HG03060 (cell line): ENCODE results near the gene SSBP3.
"Not testable (repeated sequence)": the region's sequence is repeated elsewhere in the genome, so short reads cannot be mapped to it uniquely, and the experiment has no call there.

Experiments used
- ATAC-seq: cut with Tn5 transposase; IDR thresholded peaks from one replicate; pipeline ENCODE4 v1.9.1; 2021; ENCODE audit warnings: low read depth, moderate number of reproducible peaks; ENCODE audit not compliant: unreplicated experiment

Gene SSBP3

DNA sequence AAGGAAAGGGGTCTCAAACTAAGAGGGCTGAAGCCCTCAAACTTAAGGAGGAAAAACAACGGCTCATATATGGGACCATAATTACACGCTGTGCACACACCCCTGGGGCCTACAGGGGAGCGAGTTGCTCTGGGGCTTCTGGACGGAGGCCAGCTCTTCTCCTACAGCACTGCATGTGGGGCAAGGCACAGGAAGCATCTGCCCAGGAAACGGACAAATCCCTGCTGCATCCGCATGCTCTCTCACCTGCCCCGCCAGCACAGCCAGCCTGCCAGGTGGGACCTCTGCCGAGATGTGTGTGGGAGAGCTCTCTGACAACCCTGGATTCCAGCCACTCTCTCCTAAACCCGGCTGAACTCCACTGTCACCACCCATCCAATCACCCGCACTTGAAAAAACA is 152.1 kb downstream of the SSBP3 start:
- no peak for ATAC-seq

DNA sequence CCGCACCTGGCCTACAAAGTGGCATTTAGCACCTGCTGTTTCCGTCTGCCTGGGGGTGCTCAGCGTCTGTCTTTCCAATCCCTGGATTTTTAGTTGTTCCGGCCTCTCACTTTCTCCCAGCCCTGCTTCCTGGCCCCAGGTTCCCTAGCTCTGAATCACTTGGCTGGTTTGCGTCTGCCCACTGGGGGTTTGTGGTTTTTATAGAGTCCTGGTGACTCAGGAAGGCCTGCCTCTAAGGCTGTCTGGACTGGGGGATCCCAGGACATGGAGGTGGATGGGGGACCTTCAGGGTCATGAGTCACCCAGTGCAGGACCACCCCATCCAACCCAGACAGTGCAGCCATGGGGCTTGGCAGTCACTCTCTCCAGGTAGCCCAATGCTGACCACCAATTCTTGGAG is 152.7 kb downstream of the SSBP3 start:
- ATAC-seq, result no peak

DNA sequence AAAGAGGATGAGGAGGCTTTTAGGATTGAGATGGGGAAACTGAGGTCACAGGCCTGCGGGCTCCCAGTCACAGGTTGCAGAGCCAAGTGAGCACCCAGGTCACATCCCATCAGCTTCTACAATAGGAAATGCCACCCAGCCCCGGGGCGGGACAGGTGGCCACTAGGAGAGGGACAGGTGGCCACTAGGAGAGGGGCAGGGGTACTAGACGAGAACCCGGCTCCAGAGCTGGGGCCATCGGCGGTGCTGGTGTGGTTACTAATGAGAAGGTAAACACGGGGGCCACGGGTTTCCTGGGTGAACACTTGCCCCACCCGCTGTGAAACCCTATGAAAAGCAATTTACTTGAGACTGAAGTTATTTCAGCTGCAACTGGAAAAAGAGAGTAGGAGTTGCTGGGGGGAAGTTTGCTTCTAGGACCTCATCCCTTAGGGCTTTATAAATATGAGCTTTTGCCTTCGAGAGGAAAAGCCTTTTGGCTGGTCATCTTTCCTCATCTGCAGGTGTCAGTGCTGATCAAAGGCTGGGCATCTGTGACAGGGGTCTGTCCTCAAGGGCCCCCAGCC is 153.7 kb downstream of the SSBP3 start:
- ATAC-seq, result no peak

DNA sequence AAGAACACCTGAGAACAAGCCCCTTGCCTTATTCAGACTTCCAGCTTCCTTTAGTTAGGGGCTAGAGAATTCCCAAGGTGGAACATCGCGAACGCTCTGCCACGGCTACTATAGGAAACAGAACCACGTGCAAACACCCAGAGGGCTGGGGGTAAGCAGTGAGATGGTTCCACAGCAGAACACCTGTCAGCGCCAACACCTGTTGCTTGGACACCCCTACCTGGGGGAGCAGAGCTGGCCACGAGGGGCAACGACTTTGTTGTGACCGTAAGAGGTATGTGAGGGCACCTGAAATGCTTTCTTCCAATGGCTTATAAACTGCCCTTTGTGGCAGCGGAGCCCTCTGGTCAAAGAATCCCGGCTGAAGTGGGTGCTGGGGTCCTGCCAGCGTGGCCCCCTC is 155.5 kb downstream of the SSBP3 start:
- no peak for ATAC-seq

DNA sequence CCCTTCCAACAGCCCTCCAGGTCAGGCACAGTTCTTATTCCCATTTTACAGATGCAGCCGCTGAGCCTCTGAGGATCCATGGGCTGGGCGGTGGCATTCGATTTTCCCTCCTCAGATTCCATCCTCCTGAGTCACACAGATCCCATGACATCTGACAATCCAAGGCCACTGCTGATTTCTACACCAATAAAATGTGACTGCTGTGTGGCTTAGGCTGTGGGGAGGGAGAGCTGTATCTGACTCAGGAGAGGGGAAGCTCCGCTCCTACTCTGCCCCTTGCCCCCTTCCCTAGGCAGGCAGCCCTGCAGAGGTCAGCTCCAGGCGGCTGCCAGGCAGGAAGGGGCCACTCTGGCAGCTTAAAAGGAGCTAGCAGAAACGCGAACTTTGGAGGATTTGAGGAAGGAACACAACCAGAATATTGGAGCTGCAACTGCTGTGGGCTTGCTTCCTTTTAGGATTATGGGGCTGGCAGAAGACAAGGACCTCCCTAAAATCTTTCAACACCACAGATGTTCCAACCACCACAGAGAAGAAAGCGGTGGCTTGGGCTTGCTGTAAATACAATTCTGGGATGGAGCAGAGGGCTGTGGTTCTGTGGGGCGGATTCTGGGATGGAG is 156.3 kb downstream of the SSBP3 start:
- no peak for ATAC-seq

DNA sequence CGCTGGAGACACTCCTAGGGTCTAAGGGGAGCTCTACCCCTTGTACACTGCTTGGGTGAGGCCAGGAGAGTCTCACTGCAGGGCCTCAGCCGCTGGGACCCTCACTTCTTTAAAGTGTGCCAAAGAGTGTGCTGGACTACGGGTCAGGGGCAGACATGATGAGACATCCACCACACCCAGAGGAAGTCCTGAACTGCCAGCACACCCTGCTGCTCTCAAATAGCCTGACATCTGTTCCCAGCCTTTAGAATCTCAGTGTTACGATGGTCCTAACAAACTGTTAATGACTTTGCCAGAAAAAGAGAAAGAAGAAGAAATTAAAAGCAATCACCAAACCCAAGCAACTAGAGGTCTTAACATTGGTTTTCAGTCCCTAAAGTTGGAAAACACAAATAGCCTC is 157.2 kb downstream of the SSBP3 start:
- no peak for ATAC-seq

DNA sequence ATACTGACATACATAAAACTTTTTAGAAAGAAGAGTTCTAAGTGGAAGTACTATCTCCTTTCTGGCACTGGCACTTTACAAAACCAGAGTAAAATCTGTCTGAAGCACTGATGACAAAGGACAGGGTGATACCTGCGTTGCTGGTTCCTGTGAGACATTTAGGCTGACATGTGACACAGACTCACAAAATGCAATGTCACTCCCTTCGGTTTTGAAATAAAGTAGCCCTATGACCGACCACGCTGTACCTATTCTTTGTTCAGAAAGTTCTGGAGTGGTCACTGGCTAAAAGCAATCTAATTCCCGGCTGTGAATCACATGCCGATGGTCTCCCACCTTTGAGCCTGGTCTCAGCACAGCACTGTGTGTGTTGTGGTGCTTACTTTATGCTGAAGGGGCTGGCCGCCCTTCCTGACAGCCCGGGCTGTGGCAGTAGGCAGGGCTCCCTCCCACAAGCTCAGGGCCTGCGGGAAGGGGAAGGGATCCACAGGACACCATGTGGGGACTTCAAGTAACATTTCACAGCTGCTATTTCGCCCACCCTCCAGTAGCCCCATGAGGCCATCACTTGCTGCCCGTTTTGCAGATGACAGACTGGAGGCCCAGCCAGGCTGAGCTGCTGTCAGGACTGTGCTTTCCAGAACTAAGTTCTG is 158.2 kb downstream of the SSBP3 start:
- ATAC-seq, result no peak

DNA sequence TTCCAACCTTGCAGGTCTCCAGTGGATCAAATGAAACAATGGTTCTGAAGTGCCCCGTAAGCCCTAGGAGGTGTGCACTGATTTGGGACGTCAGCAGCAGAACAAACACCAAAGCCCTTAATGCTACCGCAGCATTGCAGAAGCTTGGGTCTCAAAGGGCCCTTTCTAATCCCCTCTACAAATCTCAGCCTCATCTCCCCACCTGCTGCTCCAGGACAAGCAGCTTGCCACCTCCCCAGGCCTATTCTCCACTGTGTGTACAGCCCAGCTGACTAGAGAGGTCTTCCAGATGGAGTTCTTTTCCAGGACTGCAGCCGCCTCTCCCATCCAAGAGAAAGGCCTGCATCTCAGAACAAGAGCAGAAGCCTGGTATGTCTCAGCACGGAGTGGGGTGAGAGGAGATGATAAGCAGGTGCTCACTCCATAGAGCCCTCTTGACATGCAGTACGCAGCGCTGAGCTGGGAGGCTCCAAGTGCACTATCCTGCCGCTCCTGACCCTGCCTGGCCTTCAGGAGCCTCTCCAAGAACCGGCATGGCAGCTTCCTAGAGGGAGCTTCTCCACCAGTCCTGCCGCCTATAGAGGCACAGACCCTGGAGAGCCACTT is 160.0 kb downstream of the SSBP3 start:
- ATAC-seq, result no peak

DNA sequence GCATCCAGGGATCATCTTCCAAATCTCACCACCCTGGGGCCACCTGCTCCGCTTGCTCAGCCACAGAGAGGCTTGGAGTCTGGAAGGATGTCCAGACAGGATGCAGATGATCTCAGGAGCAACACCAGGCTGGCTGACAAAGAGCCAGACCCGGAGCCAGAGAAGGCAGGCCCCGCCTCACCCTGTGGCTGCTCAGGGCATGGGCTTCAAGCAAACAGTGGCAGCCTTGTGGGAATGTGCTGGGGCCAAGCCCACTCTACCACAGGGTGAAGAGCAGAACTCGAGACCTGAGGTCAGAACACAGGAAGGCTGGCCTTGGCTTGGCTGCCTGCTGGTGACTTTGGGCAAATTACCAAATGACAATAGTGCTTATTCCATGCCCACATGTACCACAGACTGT is 160.7 kb downstream of the SSBP3 start:
- ATAC-seq, result no peak

DNA sequence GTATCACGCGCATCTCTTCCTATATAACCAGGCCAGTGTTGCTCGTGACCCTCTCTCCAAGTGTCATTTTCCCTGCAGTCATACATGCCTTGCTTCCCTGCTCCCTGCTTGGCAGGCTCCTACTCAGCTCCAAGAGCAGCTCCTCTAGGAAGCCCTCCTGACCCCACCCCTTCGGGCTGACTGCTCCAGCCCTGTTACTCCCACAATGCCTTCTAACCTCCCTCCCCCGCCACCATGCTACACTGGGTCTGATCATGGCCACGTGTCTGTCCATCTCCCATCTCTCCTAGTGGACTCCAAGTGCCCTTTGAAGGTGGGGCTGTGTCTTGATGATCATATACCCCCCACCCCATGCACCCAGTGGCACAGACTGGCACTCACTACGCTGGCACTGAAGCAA is 161.5 kb downstream of the SSBP3 start:
- ATAC-seq, result no peak

DNA sequence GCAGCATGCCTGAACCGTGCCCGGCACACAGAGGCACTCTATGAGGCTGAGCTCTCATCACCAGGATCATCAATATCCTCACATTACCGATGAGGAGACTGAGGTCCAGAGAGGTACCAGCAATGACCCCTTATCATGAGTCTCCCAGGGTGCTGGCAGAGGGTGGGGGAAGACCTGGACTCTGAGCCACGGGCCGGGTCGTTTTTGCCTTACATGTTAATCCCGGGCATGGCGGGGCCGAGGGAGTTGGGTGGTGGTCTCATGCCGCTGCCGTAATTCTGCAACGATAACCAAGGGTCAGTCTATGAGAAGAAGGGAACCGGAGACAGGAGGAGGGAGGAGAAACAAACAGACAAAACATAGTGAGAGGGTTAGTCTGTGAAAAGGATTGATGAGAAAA is 163.2 kb downstream of the SSBP3 start:
- ATAC-seq, result no peak

DNA sequence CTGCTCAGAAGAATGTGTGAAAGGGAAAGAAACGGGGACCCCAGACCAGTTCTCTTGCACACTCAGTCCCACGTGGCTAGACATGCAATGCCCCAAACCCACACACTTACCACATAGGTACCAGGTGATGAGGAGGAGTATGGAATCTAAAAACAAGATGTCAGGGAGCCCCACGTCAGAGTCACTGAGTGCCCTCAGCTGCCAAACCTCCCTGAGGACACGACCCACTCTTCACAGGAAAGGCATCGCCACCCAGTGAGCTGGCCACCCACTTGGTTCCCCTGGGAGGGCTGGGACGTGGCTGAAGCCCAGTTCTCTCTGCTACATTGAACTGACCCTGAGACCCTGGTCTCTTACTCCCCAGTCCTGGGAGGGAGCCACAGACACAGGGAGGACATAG is 164.8 kb downstream of the SSBP3 start:
- ATAC-seq, result no peak

DNA sequence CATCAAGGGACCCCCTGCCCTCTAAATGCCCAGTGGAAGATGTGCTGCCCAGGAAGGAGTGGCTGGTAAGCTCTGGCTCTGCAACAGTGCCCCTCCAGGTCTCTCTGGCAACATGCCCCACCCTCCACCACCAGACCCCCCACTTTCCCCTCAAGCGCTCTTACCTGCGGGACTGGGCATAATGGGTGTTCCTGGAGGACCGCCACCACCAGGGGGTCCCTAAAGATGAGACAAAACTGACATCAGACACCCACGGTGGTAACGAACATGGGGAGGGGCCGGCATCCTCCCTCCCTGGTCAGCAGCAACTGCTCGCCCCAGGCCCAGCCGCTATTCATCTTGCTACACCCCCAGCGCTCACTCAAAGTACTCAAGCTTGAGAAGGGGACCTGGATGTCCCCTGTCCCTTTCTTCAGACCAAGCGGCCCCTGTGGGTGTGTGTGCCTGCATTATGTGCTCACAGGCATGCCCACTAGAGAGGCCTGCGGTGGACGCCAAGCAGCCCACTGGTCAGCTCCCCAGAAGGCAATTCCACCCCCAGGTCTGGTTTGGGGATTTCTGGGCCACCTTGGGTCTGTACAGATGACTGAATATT is 165.4 kb downstream of the SSBP3 start:
- ATAC-seq, result no peak

DNA sequence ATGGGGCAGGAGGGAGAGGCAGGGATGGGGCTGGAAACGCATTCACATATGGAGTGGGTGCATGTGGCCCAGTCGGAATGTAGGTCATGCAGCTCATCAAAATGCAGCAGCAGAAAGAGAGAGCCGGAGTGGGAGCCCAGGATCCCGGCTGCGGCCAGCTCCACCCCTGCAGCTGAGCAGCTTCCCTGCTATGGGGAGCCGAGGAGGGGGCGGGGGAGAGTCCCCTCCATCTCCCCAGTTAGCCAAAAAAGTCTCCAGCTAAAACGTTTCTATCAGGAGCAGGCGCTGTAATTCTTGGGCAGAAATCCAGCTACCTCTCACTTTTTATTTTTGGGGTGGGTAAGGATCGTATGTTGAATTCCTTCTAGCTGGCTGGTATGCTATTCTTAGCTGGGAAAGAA is 166.6 kb downstream of the SSBP3 start:
- no peak for ATAC-seq

DNA sequence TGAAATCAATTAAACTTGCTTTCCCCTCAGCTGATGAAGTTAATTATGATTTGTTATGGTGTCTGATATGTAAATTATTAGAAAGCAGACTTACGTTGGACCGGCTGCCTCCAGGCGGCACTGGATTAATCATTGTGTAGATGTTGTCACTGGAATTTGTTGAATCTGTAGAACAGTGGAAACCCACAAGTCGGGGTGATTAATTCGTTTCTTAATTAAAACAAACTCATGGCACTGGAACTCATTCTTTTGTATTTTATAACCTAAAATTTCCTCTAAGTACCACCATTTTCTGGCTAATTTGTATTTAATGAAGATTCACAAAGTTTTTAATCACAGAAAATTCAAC is 167.2 kb downstream of the SSBP3 start:
- ATAC-seq, result no peak

DNA sequence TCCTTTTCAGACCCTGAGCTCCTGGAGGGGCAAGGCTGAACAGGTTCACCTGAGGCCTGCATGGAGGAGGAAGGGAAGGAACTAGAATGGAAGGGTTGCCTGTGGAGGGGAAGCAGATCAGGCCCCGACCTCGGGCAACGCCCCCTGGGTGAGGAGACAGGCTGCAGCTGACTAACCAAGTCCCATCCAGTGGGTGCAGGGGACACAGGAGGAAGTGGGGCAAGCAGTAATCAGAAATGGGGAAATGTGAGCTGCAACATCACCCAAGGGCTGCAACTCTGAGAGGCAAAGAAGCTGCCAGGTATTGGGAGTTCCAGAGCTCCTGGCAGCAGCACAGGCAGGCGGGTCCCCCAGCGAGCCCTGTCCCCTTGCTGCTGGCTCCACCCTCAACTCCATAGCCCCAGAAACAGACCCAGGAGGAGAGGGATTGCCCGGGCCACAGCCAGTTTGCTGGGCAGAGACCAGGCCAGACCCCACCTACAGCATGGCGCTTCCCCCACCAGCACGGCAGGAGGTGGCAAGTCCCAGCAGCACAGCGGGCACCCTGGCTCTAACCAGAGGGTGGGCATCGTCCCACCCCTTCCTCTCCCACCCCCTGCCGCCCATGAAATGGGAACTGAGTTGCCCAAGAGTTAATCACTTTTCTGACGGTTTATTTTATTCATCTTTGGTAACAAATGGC is 167.7 kb downstream of the SSBP3 start:
- no peak for ATAC-seq

DNA sequence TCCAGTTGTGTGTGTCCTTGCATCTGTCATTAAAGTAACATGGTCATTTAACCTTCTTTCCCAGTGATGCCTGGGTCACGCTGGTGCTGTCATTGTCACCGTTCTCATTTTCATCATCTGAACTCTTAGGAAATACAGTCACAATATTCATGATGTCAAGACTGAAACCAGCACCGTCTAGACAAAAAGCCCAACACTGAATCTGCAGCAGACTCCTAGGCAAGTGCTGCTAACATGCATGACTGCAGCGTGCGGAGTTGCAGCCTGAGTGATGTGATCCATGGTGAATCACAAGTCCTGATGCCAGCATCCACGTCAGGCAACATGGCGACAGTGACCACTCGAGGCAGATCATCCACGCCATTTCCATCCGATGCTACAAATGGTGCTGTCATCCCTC is 168.6 kb downstream of the SSBP3 start:
- no peak for ATAC-seq

DNA sequence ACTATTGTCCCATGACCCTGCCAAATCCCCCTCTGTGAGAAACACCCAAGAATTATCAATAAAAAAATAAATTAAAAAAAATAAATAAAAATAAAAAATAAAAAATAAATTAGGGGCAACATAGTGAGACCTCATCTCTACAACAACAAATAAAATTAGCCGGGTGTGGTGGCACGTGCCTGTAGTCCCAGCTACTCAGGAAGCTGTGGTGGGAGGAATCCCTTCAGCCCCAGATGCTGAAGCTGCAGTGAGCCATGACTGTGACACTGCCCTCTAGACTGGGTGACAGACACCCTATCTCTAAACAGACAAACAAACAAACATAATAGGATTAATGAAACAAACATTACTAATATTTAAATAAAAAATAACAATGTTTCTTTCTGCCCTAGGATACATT is 171.9 kb downstream of the SSBP3 start:
- no peak for ATAC-seq

DNA sequence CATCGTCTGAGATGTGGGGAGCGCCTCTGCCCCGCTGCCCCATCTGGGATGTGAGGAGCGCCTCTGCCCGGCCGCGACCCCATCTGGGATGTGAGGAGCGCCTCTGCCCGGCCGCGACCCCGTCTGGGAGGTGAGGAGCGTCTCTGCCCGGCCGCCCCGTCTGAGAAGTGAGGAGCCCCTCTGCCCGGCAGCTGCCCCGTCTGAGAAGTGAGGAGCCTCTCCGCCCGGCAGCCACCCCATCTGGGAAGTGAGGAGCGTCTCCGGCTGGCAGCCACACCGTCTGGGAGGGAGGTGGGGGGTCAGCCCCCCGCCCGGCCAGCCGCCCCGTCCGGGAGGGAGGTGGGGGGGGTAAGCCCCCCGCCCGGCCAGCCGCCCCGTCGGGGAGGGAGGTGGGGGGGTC is 173.0 kb downstream of the SSBP3 start:
- not testable (repeated sequence) for ATAC-seq

DNA sequence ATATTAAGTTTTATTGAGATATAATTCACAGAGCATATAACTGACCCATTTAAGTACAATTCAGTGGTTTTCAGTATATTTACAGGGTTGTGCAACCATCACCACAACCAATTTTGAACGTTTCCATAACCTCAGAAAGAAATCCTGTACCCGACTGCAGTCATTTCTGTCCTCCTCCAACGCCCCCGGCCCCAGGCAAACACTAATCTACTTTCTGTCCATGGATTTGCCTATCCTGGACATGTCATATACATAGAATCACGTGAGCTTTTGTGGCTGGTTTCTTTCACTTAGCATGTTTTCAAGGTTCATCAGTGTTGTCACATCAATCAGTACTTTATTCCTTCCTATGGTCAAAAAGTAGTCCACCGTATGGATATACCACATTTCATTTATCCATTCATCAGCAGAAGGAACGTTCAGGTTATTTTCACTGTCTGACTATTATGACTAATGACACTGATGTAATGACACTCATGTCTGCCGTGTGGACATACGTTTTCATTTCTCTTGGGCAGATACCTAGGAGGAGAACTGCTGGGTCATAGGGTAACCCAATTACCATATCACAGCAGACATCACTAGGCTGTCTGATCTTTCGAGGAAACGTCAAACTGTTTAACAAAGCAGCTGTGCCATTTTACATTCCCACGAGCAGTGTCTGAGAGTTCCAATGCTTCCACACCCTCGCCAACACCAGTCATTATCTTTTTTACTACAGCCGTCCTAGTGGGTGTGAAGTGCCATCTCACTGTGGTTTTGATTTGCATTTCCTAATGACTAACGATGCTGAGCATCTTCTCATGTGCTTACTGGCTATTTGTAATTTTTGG is 175.5 kb downstream of the SSBP3 start:
- ATAC-seq, result no peak
